ENCODE results near the gene CADM1.

Gene CADM1

GRCh38 chr11:115158053-115158452, 346.2 kb downstream of the CADM1 start:
- H3K9ac ChIP-seq (ENCODE audit: low read length): no peak overlapping the region
- peaks cover 0 to 5% of the 10 kb centered on the region in 2 donors for H3K27me3 ChIP-seq (ENCODE audit: control insufficient read depth in 1 of 2, insufficient read depth in 2 of 2, low read length in 2 of 2)
- no peak overlapping the region for H3K27ac ChIP-seq (ENCODE audit: low read depth, low read length)
- no peaks in the 10 kb centered on the region for H3K4me1 ChIP-seq (ENCODE audit: insufficient read depth, low read length)
- H3K4me3 ChIP-seq (ENCODE audit: low read depth in 1 of 2, low read length in 2 of 2): no peak overlapping the region
- no peaks in the 10 kb centered on the region for H3K9me3 ChIP-seq (ENCODE audit: low read length)
- H3K36me3 ChIP-seq (ENCODE audit: insufficient read depth, low read length): no peaks in the 10 kb centered on the region

GRCh38 chr11:115157247-115157646, 347.0 kb downstream of the CADM1 start:
- Histone ChIP-seq H3K36me3 (ENCODE audit: insufficient read depth, low read length) (no peaks in the 10 kb centered on the region), H3K4me1 (ENCODE audit: insufficient read depth, low read length) (no peaks in the 10 kb centered on the region), H3K27me3 (ENCODE audit: control insufficient read depth in 1 of 2, insufficient read depth in 2 of 2, low read length in 2 of 2) (peaks cover 0 to 5% of the 10 kb centered on the region in 2 donors), H3K4me3 (ENCODE audit: low read depth in 1 of 2, low read length in 2 of 2) (no peak overlapping the region), H3K9ac (ENCODE audit: low read length) (no peak overlapping the region), H3K9me3 (ENCODE audit: low read length) (no peaks in the 10 kb centered on the region), H3K27ac (ENCODE audit: low read depth, low read length) (no peak overlapping the region)

- H3K9me3 ChIP-seq (ENCODE audit: low read length): no peaks in the 10 kb centered on the region
- no peaks in the 10 kb centered on the region for H3K36me3 ChIP-seq (ENCODE audit: insufficient read depth, low read length)
- H3K9ac ChIP-seq (ENCODE audit: low read length): no peak overlapping the region
- no peak overlapping the region for H3K27ac ChIP-seq (ENCODE audit: low read depth, low read length)
- no peak overlapping the region for H3K4me3 ChIP-seq (ENCODE audit: low read depth in 1 of 2, low read length in 2 of 2)
- H3K27me3 ChIP-seq (ENCODE audit: control insufficient read depth in 1 of 2, insufficient read depth in 2 of 2, low read length in 2 of 2): peaks cover 0 to 5% of the 10 kb centered on the region in 2 donors
- H3K4me1 ChIP-seq (ENCODE audit: insufficient read depth, low read length): no peaks in the 10 kb centered on the region
These were observed 348.2 kb downstream of the CADM1 start for GRCh38 chr11:115155978-115156377.

GRCh38 chr11:115155320-115155719, 348.9 kb downstream of the CADM1 start:
- Histone ChIP-seq H3K9me3 (ENCODE audit: low read length) (no peaks in the 10 kb centered on the region), H3K4me1 (ENCODE audit: insufficient read depth, low read length) (no peaks in the 10 kb centered on the region), H3K4me3 (ENCODE audit: low read depth in 1 of 2, low read length in 2 of 2) (no peak overlapping the region), H3K27ac (ENCODE audit: low read depth, low read length) (no peak overlapping the region), H3K36me3 (ENCODE audit: insufficient read depth, low read length) (no peaks in the 10 kb centered on the region), H3K9ac (ENCODE audit: low read length) (no peak overlapping the region), H3K27me3 (ENCODE audit: control insufficient read depth in 1 of 2, insufficient read depth in 2 of 2, low read length in 2 of 2) (peaks cover 0 to 5% of the 10 kb centered on the region in 2 donors)

GRCh38 chr11:115154355-115154736, 349.9 kb downstream of the CADM1 start:
- Histone ChIP-seq H3K27me3 (ENCODE audit: control insufficient read depth in 1 of 2, insufficient read depth in 2 of 2, low read length in 2 of 2) (peaks cover 0 to 3% of the 10 kb centered on the region in 2 donors), H3K27ac (ENCODE audit: low read depth, low read length) (no peak overlapping the region), H3K4me3 (ENCODE audit: low read depth in 1 of 2, low read length in 2 of 2) (no peak overlapping the region), H3K36me3 (ENCODE audit: insufficient read depth, low read length) (no peaks in the 10 kb centered on the region), H3K9me3 (ENCODE audit: low read length) (no peaks in the 10 kb centered on the region), H3K9ac (ENCODE audit: low read length) (no peak overlapping the region), H3K4me1 (ENCODE audit: insufficient read depth, low read length) (no peaks in the 10 kb centered on the region)

GRCh38 chr11:115153731-115154354, 350.4 kb downstream of the CADM1 start:
- H3K36me3 ChIP-seq (ENCODE audit: insufficient read depth, low read length): no peaks in the 10 kb centered on the region
- no peak overlapping the region for H3K9ac ChIP-seq (ENCODE audit: low read length)
- no peaks in the 10 kb centered on the region for H3K4me1 ChIP-seq (ENCODE audit: insufficient read depth, low read length)
- no peak overlapping the region for H3K27ac ChIP-seq (ENCODE audit: low read depth, low read length)
- no peak overlapping the region for H3K4me3 ChIP-seq (ENCODE audit: low read depth in 1 of 2, low read length in 2 of 2)
- H3K9me3 ChIP-seq (ENCODE audit: low read length): no peaks in the 10 kb centered on the region
- no peaks in the 10 kb centered on the region for H3K27me3 ChIP-seq (ENCODE audit: control insufficient read depth in 1 of 2, insufficient read depth in 2 of 2, low read length in 2 of 2)

GRCh38 chr11:115153135-115153534, 351.1 kb downstream of the CADM1 start:
- H3K9me3 ChIP-seq (ENCODE audit: low read length): no peaks in the 10 kb centered on the region
- H3K27me3 ChIP-seq (ENCODE audit: control insufficient read depth in 1 of 2, insufficient read depth in 2 of 2, low read length in 2 of 2): no peaks in the 10 kb centered on the region
- H3K27ac ChIP-seq (ENCODE audit: low read depth, low read length): no peak overlapping the region
- no peaks in the 10 kb centered on the region for H3K4me1 ChIP-seq (ENCODE audit: insufficient read depth, low read length)
- no peaks in the 10 kb centered on the region for H3K36me3 ChIP-seq (ENCODE audit: insufficient read depth, low read length)
- no peak overlapping the region for H3K9ac ChIP-seq (ENCODE audit: low read length)
- no peak overlapping the region for H3K4me3 ChIP-seq (ENCODE audit: low read depth in 1 of 2, low read length in 2 of 2)

GRCh38 chr11:115151010-115151409, 353.2 kb downstream of the CADM1 start:
- no peaks in the 10 kb centered on the region for H3K9me3 ChIP-seq (ENCODE audit: low read length)
- H3K4me1 ChIP-seq (ENCODE audit: insufficient read depth, low read length): no peaks in the 10 kb centered on the region
- H3K9ac ChIP-seq (ENCODE audit: low read length): no peak overlapping the region
- no peak overlapping the region for H3K4me3 ChIP-seq (ENCODE audit: low read depth in 1 of 2, low read length in 2 of 2)
- H3K27ac ChIP-seq (ENCODE audit: low read depth, low read length): no peak overlapping the region
- no peaks in the 10 kb centered on the region for H3K27me3 ChIP-seq (ENCODE audit: control insufficient read depth in 1 of 2, insufficient read depth in 2 of 2, low read length in 2 of 2)
- H3K36me3 ChIP-seq (ENCODE audit: insufficient read depth, low read length): no peaks in the 10 kb centered on the region

GRCh38 chr11:115148691-115149090, 355.5 kb downstream of the CADM1 start:
- no peak overlapping the region for H3K9ac ChIP-seq (ENCODE audit: low read length)
- H3K36me3 ChIP-seq (ENCODE audit: insufficient read depth, low read length): no peaks in the 10 kb centered on the region
- no peaks in the 10 kb centered on the region for H3K9me3 ChIP-seq (ENCODE audit: low read length)
- no peaks in the 10 kb centered on the region for H3K4me1 ChIP-seq (ENCODE audit: insufficient read depth, low read length)
- no peak overlapping the region for H3K4me3 ChIP-seq (ENCODE audit: low read depth in 1 of 2, low read length in 2 of 2)
- H3K27me3 ChIP-seq (ENCODE audit: control insufficient read depth in 1 of 2, insufficient read depth in 2 of 2, low read length in 2 of 2): no peaks in the 10 kb centered on the region
- no peak overlapping the region for H3K27ac ChIP-seq (ENCODE audit: low read depth, low read length)

- Histone ChIP-seq H3K4me3 (ENCODE audit: low read depth in 1 of 2, low read length in 2 of 2) (no peak overlapping the region), H3K27ac (ENCODE audit: low read depth, low read length) (no peak overlapping the region), H3K9ac (ENCODE audit: low read length) (no peak overlapping the region), H3K9me3 (ENCODE audit: low read length) (no peaks in the 10 kb centered on the region), H3K36me3 (ENCODE audit: insufficient read depth, low read length) (no peaks in the 10 kb centered on the region), H3K27me3 (ENCODE audit: control insufficient read depth in 1 of 2, insufficient read depth in 2 of 2, low read length in 2 of 2) (no peaks in the 10 kb centered on the region), H3K4me1 (ENCODE audit: insufficient read depth, low read length) (no peaks in the 10 kb centered on the region)
These were observed 356.1 kb downstream of the CADM1 start for GRCh38 chr11:115148101-115148500.

- H3K27me3 ChIP-seq (ENCODE audit: control insufficient read depth in 1 of 2, insufficient read depth in 2 of 2, low read length in 2 of 2): no peaks in the 10 kb centered on the region
- no peak overlapping the region for H3K27ac ChIP-seq (ENCODE audit: low read depth, low read length)
- no peaks in the 10 kb centered on the region for H3K36me3 ChIP-seq (ENCODE audit: insufficient read depth, low read length)
- no peak overlapping the region for H3K4me3 ChIP-seq (ENCODE audit: low read depth in 1 of 2, low read length in 2 of 2)
- H3K4me1 ChIP-seq (ENCODE audit: insufficient read depth, low read length): no peaks in the 10 kb centered on the region
- H3K9me3 ChIP-seq (ENCODE audit: low read length): no peaks in the 10 kb centered on the region
- H3K9ac ChIP-seq (ENCODE audit: low read length): no peak overlapping the region
These were observed 356.9 kb downstream of the CADM1 start for GRCh38 chr11:115147243-115147807.

- Histone ChIP-seq H3K27ac (ENCODE audit: low read depth, low read length) (no peak overlapping the region), H3K36me3 (ENCODE audit: insufficient read depth, low read length) (no peaks in the 10 kb centered on the region), H3K4me1 (ENCODE audit: insufficient read depth, low read length) (no peaks in the 10 kb centered on the region), H3K9me3 (ENCODE audit: low read length) (no peaks in the 10 kb centered on the region), H3K9ac (ENCODE audit: low read length) (no peak overlapping the region), H3K4me3 (ENCODE audit: low read depth in 1 of 2, low read length in 2 of 2) (no peak overlapping the region), H3K27me3 (ENCODE audit: control insufficient read depth in 1 of 2, insufficient read depth in 2 of 2, low read length in 2 of 2) (no peaks in the 10 kb centered on the region)
These were observed 357.8 kb downstream of the CADM1 start for GRCh38 chr11:115146425-115146824.
